ENCODE measurements around the gene CASP4.

The CASP4 gene

DNA sequence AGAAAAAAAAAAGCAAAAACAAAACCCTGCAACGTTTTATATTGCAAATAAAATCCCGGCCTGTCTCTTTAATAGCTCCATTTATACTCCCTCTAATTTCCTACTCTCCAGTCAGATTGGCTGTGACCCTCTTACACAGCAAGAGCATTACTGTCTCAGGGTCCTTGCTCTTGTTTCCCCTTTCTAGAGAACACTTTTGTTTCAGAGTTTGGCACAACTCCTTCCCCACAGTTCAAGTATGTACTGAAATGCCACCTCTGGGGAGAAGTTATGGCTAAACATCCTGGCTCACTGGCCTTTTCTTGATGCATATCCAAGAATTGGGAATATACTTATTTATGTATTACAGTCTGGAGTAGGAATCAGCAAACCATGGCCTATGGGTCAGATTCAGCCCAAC lies 72.7 kb downstream of the CASP4 start:
- DNase-seq (ENCODE audit: low read depth), result no peak
- H3K4me3 ChIP-seq (ENCODE audit: low read length), result no peak overlapping the region
- TF ChIP-seq, protein P1, sequence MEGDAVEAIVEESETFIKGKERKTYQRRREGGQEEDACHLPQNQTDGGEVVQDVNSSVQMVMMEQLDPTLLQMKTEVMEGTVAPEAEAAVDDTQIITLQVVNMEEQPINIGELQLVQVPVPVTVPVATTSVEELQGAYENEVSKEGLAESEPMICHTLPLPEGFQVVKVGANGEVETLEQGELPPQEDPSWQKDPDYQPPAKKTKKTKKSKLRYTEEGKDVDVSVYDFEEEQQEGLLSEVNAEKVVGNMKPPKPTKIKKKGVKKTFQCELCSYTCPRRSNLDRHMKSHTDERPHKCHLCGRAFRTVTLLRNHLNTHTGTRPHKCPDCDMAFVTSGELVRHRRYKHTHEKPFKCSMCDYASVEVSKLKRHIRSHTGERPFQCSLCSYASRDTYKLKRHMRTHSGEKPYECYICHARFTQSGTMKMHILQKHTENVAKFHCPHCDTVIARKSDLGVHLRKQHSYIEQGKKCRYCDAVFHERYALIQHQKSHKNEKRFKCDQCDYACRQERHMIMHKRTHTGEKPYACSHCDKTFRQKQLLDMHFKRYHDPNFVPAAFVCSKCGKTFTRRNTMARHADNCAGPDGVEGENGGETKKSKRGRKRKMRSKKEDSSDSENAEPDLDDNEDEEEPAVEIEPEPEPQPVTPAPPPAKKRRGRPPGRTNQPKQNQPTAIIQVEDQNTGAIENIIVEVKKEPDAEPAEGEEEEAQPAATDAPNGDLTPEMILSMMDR (conservative IDR thresholded peaks at IDR 0.05; ENCODE audit: low read length), result no peak

DNA sequence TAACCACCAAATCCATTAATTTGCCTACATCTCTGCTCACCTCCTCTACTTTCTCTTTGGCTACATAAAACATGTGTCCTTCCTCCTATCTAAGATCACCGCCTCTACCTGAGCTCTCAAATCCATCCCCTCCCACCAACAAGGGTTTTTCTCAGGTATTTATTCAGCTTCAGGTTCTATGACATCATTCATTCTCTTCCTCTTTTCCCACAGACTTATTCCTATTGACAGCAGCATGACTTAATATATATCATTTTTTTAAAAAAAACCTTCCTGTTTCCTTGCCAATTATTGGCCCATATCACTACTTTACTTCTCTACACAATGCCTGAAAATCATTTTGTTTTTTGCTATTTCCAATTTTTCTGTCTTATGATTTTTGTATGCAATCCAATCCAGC lies 74.5 kb downstream of the CASP4 start:
- DNase-seq (ENCODE audit: low read depth), result no peak
- H3K4me3 ChIP-seq (ENCODE audit: low read length), result no peak overlapping the region
- TF ChIP-seq, protein P1 (conservative IDR thresholded peaks at IDR 0.05; ENCODE audit: low read length), result no peak

Data from AG10803 (cell line).